WTC11 (cell line): ENCODE results near the gene LRRC2. TPM values are rescaled to one million over a fixed set of nuclear protein-coding genes. Genes with fewer than 3 reads are reported as not detected.
"Not testable (repeated sequence)": the region's sequence is repeated elsewhere in the genome, so short reads cannot be mapped to it uniquely, and the experiment has no call there.

ENCODE experiments used
- ATAC-seq: fragments of 200-7000 bp; cut with Tn5 transposase; 2 replicates; pipeline ENCODE4 v1.10.0; 2021; ENCODE audit warnings: mild to moderate bottlenecking, moderate library complexity
- CTCF ChIA-PET: fragments of 300-600 bp; sonication (Branson Sonifier 250); formaldehyde crosslinking; loops from one replicate; lab custom pipeline; 2021; ENCODE audit warnings: antibody characterized with exemption; lab: Charles Lee
- POLR2A ChIA-PET: fragments of 350-600 bp; sonication (Branson Sonifier 250); formaldehyde crosslinking; loops from one replicate; lab custom pipeline; 2021; ENCODE audit warnings: antibody characterized with exemption; lab: Charles Lee
- DNase-seq: peaks from one replicate; pipeline ENCODE4 v3.0.0; 2021; ENCODE audit warnings: low spot score
- H3K27ac Mint-ChIP-seq: 2 replicates; pipeline ENCODE4 v1.8.0; 2021; ENCODE audit warnings: mixed read lengths
- H3K27me3 Mint-ChIP-seq: 2 replicates; pipeline ENCODE4 v1.8.0; 2021; ENCODE audit warnings: low read depth, mild to moderate bottlenecking, moderate library complexity, mixed read lengths
- H3K36me3 Mint-ChIP-seq: 2 replicates; pipeline ENCODE4 v1.8.0; 2021; ENCODE audit warnings: mixed read lengths
- H3K4me1 Mint-ChIP-seq: 2 replicates; pipeline ENCODE4 v1.8.0; 2022; ENCODE audit warnings: mixed read lengths
- H3K4me3 Mint-ChIP-seq: 2 replicates; pipeline ENCODE4 v1.8.0; 2021; ENCODE audit warnings: mild to moderate bottlenecking, moderate library complexity, mixed read lengths
- H3K9me3 Mint-ChIP-seq: 2 replicates; pipeline ENCODE4 v1.8.0; 2021; ENCODE audit warnings: mixed read lengths
- AFF4 ChIP-seq: sonication (generic); formaldehyde crosslinking; IDR thresholded peaks from 2 replicates; pipeline ENCODE4 v1.8.1; 2023; ENCODE audit warnings: mild to moderate bottlenecking, missing genetic modification reagents, borderline replicate concordance
- ARID4B ChIP-seq: sonication (generic); formaldehyde crosslinking; IDR thresholded peaks from 2 replicates; pipeline ENCODE4 v1.8.0; 2023; ENCODE audit warnings: missing genetic modification reagents, mild to moderate bottlenecking, borderline replicate concordance
- ATF3 ChIP-seq: sonication (generic); formaldehyde crosslinking; conservative IDR thresholded peaks from 2 replicates; pipeline ENCODE4 v1.8.1; 2022; ENCODE audit warnings: mild to moderate bottlenecking, missing genetic modification reagents
- FOXK1 ChIP-seq: sonication (generic); formaldehyde crosslinking; IDR thresholded peaks from 2 replicates; pipeline ENCODE4 v1.8.0; 2022; ENCODE audit warnings: mild to moderate bottlenecking, moderate library complexity, missing genetic modification reagents
- MYBL2 ChIP-seq: sonication (generic); formaldehyde crosslinking; IDR thresholded peaks from 2 replicates; pipeline ENCODE4 v1.8.1; 2023; ENCODE audit warnings: mild to moderate bottlenecking, moderate library complexity, missing genetic modification reagents
- NFE2L1 ChIP-seq: sonication (generic); formaldehyde crosslinking; IDR thresholded peaks from 2 replicates; pipeline ENCODE4 v1.8.1; 2023; ENCODE audit warnings: missing genetic modification reagents
- NFYB ChIP-seq: sonication (generic); formaldehyde crosslinking; conservative IDR thresholded peaks from 2 replicates; pipeline ENCODE4 v1.8.0; 2022; ENCODE audit warnings: low read depth, missing genetic modification reagents
- PRRX2 ChIP-seq: fragments of 250-450 bp; sonication (Bioruptor Pico); IDR thresholded peaks from 2 replicates; pipeline ENCODE4 v1.8.0; 2021; ENCODE audit warnings: mild to moderate bottlenecking
- total RNA-seq: library from RNA; stranded (reverse); gene quantifications from 3 replicates; pipeline ENCODE4 v1.2.3, GENCODE V29; 2021

Gene LRRC2
- total RNA-seq, 1 experiment from 2014 or later, result 4.9 TPM

- TF ChIP-seq ARID4B (CRISPR knock-in tag) (no peak), AFF4 (CRISPR knock-in tag) (peak; percentile 74; the same call in 1 of the 2 replicates)
Measured at GRCh38 chr3:46578973-46579755, 13.1 kb upstream of the LRRC2 start (continued).

- H3K27me3 Mint-ChIP-seq, H3K9me3 Mint-ChIP-seq, DNase-seq, ATAC-seq: not testable (repeated sequence)
- ChIA-PET CTCF (interaction anchor here (1.1 to 6.1 kb wide), 3 partner anchors 20 to 115 kb away, joined by 3 to 55 read pairs (median 5); no protein-coding TSS in a partner anchor), POLR2A (interaction anchor here (0.6 to 5.3 kb wide), 9 partner anchors 8 to 81 kb away, joined by 3 to 41 read pairs (median 4); partner anchors contain the start of gene LRRC2)
- Mint-ChIP-seq H3K27ac (peak overlapping the region; percentile 100), H3K36me3 (peaks cover 51% of the 10 kb centered on the region), H3K4me3 (peak overlapping the region; percentile 86), H3K4me1 (peaks cover 71% of the 10 kb centered on the region)
Measured at GRCh38 chr3:46577580-46578249, 11.6 kb upstream of the LRRC2 start.

GRCh38 chr3:46576879-46577278 is 10.8 kb upstream of the LRRC2 start:
- ATAC-seq, result peak; percentile 7
- H3K9me3 Mint-ChIP-seq, result no peaks in the 10 kb centered on the region
- peaks cover 43% of the 10 kb centered on the region for H3K36me3 Mint-ChIP-seq
- DNase-seq, result peak; percentile 82
- ChIA-PET POLR2A (interaction anchor here (0.6 to 5.3 kb wide), 10 partner anchors 9 to 80 kb away, joined by 3 to 41 read pairs (median 4); partner anchors contain the start of gene LRRC2), CTCF (interaction anchor here (1.1 to 6.1 kb wide), 3 partner anchors 19 to 114 kb away, joined by 3 to 55 read pairs (median 5); no protein-coding TSS in a partner anchor)
- H3K27me3 Mint-ChIP-seq, result no peaks in the 10 kb centered on the region; the same call in 1 of the 2 replicates
- H3K27ac Mint-ChIP-seq, result peak overlapping the region; percentile 100
- TF ChIP-seq AFF4 (CRISPR knock-in tag) (0 out of 2 replicates have a peak, but pooled peaks have one; percentile 28), MYBL2 (CRISPR knock-in tag) (0 out of 2 replicates have a peak, but pooled peaks have one; percentile 23), NFE2L1 (CRISPR knock-in tag) (no peak), FOXK1 (peak; percentile 55; the same call in 1 of the 2 replicates), PRRX2 (CRISPR knock-in tag) (no peak), NFYB (CRISPR knock-in tag) (0 out of 2 replicates have a peak, but pooled peaks have one; percentile 14), ATF3 (CRISPR knock-in tag) (no peak)
- peaks cover 66% of the 10 kb centered on the region for H3K4me1 Mint-ChIP-seq
- peak overlapping the region; percentile 86 for H3K4me3 Mint-ChIP-seq
